Non-pigmented ciliary epithelial cell (primary cell): ENCODE measurements around the gene PHLPP1.
A peak's percentile ranks its signal among the peaks of the same experiment; 100 is the strongest.

Experiments
- DNase-seq: peaks from one replicate; pipeline ENCODE4 v3.0.0-alpha.2; 2010; ENCODE audit warnings: low read depth

The PHLPP1 gene

DNA sequence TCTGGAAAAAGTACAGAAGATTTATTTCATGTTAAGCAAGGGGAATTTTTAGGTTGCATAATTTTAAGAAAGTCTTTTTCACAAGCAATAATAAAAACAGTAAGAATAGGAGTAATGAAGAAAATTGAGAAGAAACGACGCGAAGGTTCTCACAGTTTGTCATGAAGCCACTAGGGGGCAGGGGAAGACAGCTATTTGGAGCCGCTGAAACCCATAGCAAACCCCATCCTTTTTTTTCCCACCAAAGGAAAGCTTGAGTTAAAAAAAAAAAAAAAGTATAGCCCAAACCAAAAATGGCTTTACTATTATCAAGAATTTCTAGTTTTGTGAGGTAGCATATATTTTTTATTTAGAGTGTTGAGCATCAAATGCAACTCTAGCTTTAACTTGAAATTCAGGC is 300.9 kb downstream of the PHLPP1 start:
- peak; percentile 10 for DNase-seq

DNA sequence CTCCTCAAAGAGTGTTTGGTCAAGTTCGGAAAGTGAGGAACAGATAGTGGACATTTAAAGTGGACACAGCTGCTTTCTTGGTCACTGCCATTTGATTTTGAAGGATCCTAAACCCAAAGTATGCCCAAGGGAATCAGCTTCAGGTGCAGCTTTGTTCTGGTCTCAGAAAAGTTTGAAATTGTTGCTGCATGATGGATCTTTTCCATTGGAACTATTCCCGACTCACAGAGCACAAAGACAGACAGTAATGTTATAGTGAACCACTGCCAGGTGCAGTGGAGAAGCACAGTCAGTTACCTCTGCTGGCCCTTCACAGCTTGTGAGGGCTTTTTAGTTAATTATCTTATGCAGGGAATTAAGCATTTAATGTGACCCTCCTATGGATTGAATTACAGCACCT is 301.7 kb downstream of the PHLPP1 start:
- DNase-seq: no peak

DNA sequence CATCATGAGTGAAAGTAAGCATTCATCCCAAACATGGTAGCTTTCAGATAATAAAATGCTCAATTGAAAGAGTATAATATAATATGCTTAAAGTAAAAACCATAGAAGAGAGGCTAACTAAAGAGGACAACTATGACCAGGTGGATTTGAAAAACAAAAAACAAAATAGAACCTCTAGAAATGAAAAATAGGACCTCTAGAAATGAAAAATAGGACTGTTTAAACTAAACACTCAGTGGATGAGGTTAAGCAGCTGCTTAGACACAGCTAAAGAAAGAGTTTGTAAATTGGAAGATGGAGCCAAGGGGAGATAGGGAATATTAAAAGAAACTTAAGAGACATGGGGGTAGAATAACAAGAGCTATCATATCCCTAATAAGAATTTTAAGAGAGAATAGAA is 302.6 kb downstream of the PHLPP1 start:
- DNase-seq: no peak

DNA sequence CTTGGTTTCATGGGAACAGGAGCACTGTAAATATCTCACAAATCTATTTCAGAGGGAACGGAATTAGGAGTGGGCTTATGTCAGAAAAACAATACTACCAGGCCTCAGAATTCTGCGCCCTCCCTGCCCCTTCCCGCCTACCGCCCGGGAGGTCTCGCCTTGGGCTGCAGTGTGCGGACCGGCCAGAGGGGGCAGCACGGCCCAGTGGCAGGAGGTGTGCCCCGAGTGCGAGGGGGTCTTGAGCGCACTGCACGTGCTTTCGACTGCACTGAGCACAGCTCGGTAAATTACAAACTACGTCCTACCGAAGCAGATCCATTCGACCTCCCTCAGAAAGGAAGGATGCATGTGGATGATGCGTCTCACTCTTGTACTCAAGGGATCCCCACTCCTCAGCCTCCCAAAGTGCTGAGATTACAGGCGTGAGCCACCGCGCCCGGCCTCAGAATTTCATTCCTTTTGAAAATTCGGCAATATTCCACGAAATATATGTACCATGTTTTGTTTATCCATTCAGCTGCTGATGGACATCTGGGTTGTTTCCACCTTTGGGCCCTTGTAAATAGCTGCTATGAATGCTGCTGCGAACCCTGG is 307.2 kb downstream of the PHLPP1 start:
- no peak for DNase-seq

DNA sequence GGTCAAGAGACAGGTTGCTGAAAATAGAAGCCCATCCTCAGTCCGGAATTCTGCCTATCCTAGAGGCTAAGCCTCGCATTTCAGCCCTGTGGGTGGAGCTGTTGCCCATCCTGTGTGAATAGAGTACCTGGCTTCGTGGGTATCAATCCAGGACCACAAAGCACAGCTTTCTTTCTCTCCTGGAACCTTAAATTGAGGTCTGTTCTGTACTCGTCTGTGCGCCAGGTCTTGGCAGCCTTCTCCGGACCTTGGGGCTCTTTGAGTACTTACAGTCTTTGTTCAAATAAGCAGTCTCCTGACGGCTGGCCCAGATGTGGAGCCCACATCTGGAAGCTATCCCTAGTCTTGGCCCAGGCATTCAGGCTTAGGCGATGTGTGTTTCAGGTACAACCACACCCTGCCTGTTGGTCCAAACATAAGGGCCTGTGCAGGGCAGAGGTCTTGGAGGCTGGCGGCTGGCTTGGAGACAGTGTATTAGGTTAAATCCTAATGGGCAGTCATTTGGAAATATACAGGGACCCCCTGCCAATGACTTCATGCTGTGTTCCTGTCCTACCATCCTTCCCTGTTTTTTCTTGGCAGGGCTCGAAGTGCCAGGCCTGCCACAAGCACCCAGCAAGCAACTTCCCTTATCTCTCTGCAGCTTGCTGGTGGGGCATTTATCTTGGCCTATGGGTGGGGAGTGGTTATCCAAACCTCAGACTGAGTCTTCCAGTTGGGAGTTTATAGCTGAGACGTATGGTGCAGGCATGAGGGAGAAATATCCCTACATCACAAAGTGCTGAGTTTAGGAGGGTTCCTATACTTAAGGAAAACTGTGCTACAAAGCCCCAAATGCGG is 310.1 kb downstream of the PHLPP1 start:
- DNase-seq: no peak

DNA sequence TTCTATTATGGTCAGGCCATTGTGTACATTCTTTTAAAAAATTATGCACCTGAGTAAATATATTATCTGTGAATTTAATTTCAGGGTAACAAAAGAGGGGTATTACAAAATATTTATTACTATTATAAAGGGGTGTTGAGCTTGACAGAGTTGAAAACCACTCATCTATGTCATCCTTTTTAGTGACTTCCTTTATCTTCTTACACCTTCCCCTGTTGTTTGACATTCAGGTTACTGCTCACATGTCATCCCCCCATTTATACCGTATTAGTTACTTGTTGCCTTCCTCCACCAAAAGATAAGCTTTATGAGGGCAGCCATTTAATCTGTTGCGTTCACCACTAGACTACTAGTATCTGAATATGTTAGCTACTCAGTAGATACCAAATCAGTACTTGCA is 313.0 kb downstream of the PHLPP1 start:
- DNase-seq: no peak
